Activated CD4-positive, alpha-beta T cell treated with anti-CD3 and anti-CD28 coated beads for 36 hours (primary cell): Measurements from ENCODE around the gene PRR32. TPM values are rescaled to one million over a fixed set of nuclear protein-coding genes. Genes with fewer than 3 reads are reported as not detected.

ENCODE experiments used
- ATAC-seq: fragments of 200-7000 bp; cut with Tn5 transposase; one replicate; pipeline ENCODE4 v1.10.0; 2021; ENCODE audit warnings: mild to moderate bottlenecking, moderate library complexity
- CTCF ChIA-PET: fragments of 350-600 bp; sonication (Branson Sonifier 250); formaldehyde crosslinking; loops from one replicate; lab custom pipeline; 2021; ENCODE audit warnings: antibody characterized with exemption; lab: Charles Lee
- POLR2A ChIA-PET: fragments of 350-600 bp; sonication (Branson Sonifier 250); formaldehyde crosslinking; loops from one replicate; lab custom pipeline; 2021; ENCODE audit warnings: antibody characterized with exemption, inconsistent platforms; lab: Charles Lee
- DNase-seq: peaks from one replicate; pipeline ENCODE4 v3.0.0-alpha.2; 2020
- H3K27ac Mint-ChIP-seq: one replicate; pipeline ENCODE4 v1.8.0; 2021; ENCODE audit warnings: mixed read lengths
- H3K27me3 Mint-ChIP-seq: one replicate; pipeline ENCODE4 v1.8.0; 2021; ENCODE audit warnings: mixed read lengths
- H3K36me3 Mint-ChIP-seq: one replicate; pipeline ENCODE4 v1.8.0; 2021; ENCODE audit warnings: low read depth, mixed read lengths
- H3K4me1 Mint-ChIP-seq: one replicate; pipeline ENCODE4 v1.8.0; 2021; ENCODE audit warnings: mixed read lengths
- H3K4me3 Mint-ChIP-seq: one replicate; pipeline ENCODE4 v1.8.0; 2021; ENCODE audit warnings: mild to moderate bottlenecking, moderate library complexity, mixed read lengths
- H3K9me3 Mint-ChIP-seq: one replicate; pipeline ENCODE4 v1.8.0; 2021; ENCODE audit warnings: low read depth, mixed read lengths
- intact Hi-C, 2 experiments: fragments of 100-400 bp; cut with DNase I in 1 of 2; cut with micrococcal nuclease in 1 of 2; formaldehyde crosslinking; loops; one replicate each; pipeline versions ENCODE4 v1.14.2 to v1.15.1; 2022 to 2024; cut with DNase I, micrococcal nuclease
- total RNA-seq, 2 experiments: library from RNA; stranded (reverse); gene quantifications; one replicate each; pipeline ENCODE4 v1.2.3, GENCODE V29; 2021

PRR32 gene
- total RNA-seq, 2 experiments from 2014 or later = not detected

DNA sequence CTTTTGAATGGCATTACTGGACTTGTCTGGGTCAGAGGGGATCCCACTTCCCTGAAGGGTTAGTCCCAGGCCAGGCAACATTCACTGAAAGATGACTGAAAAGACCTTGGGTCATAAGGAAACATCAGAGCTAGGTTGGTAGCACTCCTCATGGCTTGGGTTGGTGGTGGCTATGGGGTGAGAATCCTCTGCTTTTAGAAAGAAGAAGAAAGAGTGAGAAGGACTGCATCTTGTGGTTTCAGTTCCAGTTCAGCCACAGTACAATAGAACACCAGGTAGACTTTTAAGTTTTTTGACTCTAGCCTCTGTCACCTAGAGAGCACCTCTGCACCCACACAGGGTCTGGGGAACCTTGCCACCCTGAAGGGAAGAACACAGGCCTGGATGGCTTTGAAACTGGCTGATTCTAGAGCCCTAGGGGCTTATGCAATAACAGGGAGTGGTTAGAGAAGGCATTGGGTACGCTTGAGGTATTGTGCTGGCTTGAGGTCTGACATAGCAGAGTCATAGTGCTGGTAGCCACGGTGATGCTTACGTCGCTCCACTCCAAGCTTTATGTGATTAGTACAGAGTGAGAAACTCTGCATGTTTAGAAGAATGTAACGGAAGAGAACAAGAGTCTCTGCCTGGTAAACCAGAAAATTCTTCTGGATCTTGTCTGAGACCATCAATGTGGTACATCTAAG is 36.5 kb downstream of the PRR32 start:
- CTCF ChIA-PET = no interaction called here
- POLR2A ChIA-PET = no interaction called here
- Mint-ChIP-seq H3K27ac (no peak overlapping the region), H3K4me1 (no peaks in the 10 kb centered on the region), H3K4me3 (no peak overlapping the region), H3K9me3 (no peaks in the 10 kb centered on the region), H3K27me3 (no peaks in the 10 kb centered on the region), H3K36me3 (no peaks in the 10 kb centered on the region)
- no peak for DNase-seq
- intact Hi-C loops = no loop called here
- no peak for ATAC-seq
